HUDEP-2 (cell line): ENCODE results near the gene OTOG.
A peak's percentile ranks its signal among the peaks of the same experiment; 100 is the strongest.

ENCODE experiments used
- DNase-seq, 76 experiments: peaks; one replicate each; lab custom pipeline; 2025; ENCODE audit not compliant: unreplicated experiment in 76 of 76; lab: John Stamatoyannopoulos, UW

OTOG gene

GRCh38 chr11:17600316-17601255, 53.5 kb downstream of the OTOG start:
- no peak for DNase-seq

GRCh38 chr11:17601256-17601671, 54.2 kb downstream of the OTOG start:
- DNase-seq, result peak in 1 of 76 experiments; percentile 5

- DNase-seq, result no peak
Observed at GRCh38 chr11:17601676-17602075, 54.6 kb downstream of the OTOG start.

DNA sequence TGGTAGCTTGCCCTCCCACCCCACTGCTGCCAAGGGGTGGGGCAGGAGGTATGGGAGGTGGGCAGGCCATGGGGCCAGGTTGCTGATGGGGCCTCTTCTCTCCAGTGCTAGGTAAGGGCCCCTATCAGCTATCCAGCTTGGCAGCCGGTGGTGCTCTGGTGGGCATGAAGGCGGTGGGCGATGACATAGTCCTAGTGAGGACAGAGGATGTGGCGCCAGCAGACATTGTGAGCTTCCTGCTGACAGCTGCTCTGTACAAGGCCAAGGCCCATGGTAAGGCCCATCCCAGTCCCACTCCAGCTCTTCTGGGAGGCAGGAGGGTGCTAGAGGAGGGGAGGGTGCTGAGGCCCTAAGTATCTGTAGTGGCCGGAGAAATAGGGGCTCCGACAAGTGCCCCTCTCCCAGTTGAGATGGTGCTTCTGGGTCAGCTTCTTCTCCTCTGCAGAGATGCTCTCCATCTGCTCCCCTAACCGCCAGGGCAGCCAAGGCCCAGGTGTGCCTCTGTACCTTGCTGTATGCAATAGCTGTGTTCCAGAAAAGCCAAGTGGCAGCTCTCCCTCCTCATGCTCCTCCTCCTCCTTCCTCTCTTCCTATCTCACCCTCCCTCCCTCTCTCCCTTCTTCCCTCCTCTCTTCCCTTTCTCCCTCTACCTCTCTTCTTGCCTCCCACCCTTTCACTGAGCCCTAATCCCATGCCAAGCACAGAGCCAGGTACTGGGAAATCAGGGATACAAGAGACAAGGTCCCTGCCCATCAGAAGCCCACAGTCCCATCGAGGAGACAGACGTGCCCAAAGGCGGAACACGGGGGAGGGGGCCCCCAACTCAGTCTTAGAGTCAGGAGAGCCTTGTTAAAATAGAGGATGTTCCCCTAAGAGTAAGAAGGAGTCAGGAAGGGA, 55.3 kb downstream of the OTOG start:
- no peak for DNase-seq

- DNase-seq, result no peak
Observed at GRCh38 chr11:17603056-17603825, 56.2 kb downstream of the OTOG start.

DNA sequence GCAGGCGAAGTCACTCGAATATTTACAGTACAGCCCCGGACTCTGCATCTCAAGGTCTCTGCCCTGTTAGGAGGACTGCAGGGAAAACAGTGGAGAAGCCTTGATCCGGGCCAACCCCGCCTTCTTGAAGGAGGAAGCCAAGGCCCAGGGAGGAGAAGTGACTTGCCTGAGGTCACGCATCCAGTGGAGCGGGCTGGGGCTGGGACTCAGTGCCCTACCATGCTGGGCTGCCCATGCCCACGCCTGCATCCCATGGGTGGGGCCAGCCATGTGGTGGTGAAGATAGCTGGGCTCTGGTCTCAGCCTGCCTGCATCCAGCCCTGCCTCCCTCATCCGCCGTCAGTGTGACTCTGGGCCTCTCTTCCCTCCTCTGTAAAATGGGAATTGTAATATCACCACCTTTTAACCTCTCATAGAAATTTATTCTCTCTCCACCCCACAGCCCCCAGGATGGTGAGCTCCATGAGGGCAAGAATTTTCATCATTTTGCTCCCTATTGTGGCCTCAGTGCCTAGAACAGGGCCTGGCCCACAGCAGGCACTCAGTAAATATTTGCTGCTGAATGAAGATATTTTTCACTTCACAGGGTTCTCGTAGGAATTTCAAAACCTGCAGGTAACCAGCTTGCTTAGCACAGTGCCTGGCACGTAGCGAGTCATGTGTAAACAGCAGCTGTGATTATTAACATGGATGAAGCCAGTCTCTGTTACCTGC, 57.3 kb downstream of the OTOG start:
- no peak for DNase-seq

DNA sequence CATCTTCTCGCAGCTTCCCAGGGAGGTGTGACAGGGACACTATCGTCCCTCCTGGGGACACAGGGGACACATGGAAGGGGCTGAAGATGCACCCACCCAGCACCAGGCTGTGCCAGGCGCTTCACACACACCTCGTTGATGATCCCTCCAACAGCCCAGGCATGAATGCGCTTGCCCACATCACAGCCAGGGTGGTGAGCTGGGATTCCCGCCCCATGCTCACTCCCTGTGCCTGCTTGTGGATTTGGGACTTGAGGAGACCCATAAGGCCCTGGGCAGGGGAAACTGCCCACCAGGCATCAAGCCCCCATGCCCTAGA, 57.8 kb downstream of the OTOG start:
- no peak for DNase-seq

GRCh38 chr11:17605651-17606122, 58.6 kb downstream of the OTOG start:
- DNase-seq, result no peak

GRCh38 chr11:17606233-17607082, 59.4 kb downstream of the OTOG start:
- no peak for DNase-seq

DNA sequence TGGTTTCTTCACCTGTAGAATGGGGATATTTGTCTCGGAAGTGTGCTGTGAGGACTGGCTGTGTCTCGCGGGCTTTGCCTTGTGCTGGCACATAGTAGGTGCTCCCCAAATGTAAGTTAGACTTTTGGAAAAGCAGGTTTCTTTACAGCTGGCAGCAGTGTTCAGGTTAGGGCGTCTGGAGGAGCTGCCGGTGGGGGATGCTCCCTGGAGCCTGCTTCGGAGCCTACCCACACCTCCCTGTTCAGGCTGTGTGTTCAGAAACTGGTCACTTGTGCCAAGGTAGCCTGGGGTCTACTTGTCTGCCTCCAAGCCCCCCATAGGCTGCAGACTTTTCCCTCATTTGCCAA, 60.0 kb downstream of the OTOG start:
- no peak for DNase-seq

DNA sequence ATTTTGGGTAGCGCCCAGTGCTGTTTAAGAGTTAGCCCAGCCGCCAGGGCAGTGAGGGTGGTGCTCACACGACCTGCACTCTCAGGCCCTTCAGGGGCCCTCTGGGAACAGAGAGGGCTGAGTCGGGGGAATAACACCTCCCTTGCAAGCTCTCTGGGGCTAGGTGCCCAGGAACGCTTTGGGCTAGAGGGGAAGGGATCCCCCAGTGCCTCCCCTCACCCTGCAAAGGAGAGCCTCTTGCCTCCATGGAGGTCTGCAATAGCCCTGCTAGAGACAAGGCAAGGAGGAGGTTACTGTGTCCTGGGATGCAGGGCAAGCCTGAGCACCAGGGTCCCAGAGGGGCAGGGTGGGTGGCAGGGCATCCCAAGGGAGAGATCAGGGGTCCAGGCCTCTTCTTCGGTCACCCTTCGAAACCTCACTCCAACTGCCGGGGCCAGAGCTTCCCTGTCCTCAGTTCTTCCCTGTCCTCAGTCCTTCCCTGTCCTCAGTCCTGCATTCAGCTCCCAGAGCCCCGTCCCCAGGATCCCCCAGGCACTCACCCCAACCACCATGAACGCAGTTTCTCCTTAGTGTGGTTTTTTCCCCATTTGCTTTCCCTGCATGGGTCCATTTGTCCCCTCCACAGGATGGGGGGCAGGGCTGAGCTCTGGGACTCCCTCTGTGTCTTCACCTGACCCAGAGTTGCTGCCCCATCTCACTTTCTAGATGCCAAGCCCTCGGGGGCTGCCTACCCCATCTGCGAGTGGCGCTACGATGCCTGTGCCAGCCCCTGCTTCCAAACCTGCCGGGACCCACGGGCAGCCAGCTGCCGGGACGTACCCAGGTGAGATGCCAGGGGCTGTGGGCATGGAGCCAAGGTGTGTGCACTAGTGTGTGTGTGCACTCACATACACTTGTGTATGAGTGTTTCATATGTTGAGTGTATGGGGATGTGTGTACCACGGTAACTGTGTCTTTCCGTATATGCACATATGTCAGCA, 60.8 kb downstream of the OTOG start:
- no peak for DNase-seq

- no peak for DNase-seq
Observed at GRCh38 chr11:17608821-17609220, 61.8 kb downstream of the OTOG start.

DNA sequence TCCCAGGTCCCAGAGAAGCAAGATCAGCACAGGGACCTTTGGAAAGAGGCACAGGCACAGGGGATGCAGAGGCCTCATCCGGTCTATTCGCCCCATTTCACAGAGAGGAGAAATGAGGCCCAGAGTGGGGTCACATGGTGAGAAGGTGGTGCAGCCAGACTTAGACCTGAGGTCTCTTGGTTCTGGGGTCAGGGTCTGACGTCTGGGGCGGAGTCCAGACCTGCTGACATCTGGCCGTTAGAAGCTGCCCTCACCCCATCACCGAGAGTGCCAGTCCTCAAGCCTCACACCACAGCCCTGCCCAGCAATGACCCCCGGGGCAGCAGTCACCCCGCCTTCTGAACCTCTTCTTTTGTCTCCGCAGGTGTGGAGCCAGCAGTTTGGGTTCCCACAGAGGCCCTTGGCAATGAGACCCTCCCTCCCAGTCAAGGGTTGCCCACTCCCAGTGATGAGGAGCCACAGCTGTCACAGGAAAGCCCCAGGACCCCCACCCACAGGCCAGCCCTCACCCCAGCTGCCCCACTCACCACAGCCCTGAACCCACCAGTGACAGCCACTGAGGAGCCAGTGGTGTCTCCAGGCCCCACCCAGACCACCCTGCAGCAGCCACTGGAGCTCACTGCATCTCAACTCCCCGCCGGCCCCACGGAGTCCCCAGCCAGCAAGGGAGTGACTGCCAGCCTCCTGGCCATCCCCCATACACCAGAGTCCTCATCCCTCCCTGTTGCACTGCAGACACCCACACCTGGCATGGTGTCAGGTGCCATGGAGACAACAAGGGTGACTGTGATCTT, 62.4 kb downstream of the OTOG start:
- no peak for DNase-seq

DNA sequence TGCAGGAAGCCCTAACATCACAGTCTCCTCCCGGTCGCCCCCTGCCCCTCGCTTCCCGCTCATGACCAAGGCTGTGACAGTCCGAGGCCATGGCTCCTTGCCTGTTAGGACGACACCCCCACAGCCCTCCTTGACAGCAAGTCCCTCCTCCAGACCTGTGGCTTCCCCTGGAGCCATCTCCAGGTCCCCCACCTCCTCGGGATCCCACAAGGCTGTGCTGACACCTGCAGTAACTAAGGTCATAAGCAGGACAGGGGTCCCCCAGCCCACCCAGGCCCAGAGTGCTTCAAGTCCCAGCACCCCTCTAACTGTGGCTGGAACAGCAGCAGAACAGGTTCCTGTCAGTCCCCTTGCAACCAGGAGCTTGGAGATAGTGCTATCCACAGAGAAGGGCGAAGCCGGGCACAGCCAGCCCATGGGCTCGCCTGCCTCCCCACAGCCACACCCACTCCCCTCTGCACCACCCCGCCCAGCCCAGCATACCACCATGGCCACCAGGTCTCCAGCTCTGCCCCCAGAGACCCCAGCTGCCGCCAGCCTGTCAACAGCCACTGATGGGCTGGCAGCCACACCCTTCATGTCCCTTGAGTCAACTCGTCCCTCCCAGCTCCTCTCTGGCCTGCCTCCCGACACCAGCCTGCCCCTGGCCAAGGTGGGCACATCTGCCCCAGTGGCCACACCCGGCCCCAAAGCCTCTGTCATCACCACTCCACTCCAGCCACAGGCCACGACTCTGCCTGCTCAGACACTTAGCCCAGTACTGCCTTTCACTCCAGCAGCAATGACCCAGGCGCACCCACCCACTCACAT, 63.2 kb downstream of the OTOG start:
- DNase-seq, result no peak

- DNase-seq, result no peak
Observed at GRCh38 chr11:17611049-17611448, 64.0 kb downstream of the OTOG start.

- no peak for DNase-seq
Observed at GRCh38 chr11:17611503-17612220, 64.6 kb downstream of the OTOG start.
